Gastroesophageal sphincter (tissue), 4 donors: ENCODE measurements around the gene RNF213. TPM values are rescaled to one million over a fixed set of nuclear protein-coding genes. Genes with fewer than 3 reads are reported as not detected.

Experiments used
- ATAC-seq: fragments of 150-250 bp; one replicate; pipeline ENCODE4 v1.9.1; 2016; ENCODE audit warnings: mild to moderate bottlenecking, moderate library complexity
- H3K27ac ChIP-seq, 4 donors: fragments of 200-600 bp; sonication (generic) in 3 of 4; 1 replicate in 3 of 4; 2 replicates in 1 of 4; pipeline ENCODE4 v1.5.1; 2016 to 2019
- H3K27me3 ChIP-seq: fragments of 200-600 bp; sonication (generic); one replicate; pipeline ENCODE4 v1.5.1; 2019
- H3K36me3 ChIP-seq, 2 donors: fragments of 200-600 bp; sonication (generic); one replicate each; pipeline ENCODE4 v1.5.1; 2019; ENCODE audit warnings: control low read depth in 1 of 2
- H3K4me1 ChIP-seq, 3 donors: fragments of 200-600 bp; sonication (generic); 1 replicate in 2 of 3; 2 replicates in 1 of 3; pipeline ENCODE4 v1.5.1; 2016 to 2019; ENCODE audit warnings: control low read depth in 2 of 3
- H3K4me3 ChIP-seq, 2 donors: fragments of 200-600 bp; sonication (generic); one replicate each; pipeline ENCODE4 v1.5.1; 2019; ENCODE audit warnings: mild to moderate bottlenecking in 1 of 2, moderate library complexity in 1 of 2
- H3K9me3 ChIP-seq, 3 donors: fragments of 200-600 bp; sonication (generic); one replicate each; pipeline ENCODE4 v1.5.1; 2017 to 2019; ENCODE audit warnings: control low read depth in 2 of 3
- CTCF ChIP-seq, 4 experiments: fragments of 200-600 bp in 2 of 4; fragments of 450-650 bp in 2 of 4; sonication (generic) in 1 of 4; IDR thresholded peaks; one replicate each; pipeline ENCODE4 v1.5.1; 2017 to 2019; ENCODE audit warnings: antibody characterized with exemption in 4 of 4, mild to moderate bottlenecking in 2 of 4, moderate library complexity in 2 of 4
- EP300 ChIP-seq: sonication (generic); formaldehyde crosslinking; IDR thresholded peaks from one replicate; pipeline ENCODE4 v1.6.1; 2017; ENCODE audit warnings: antibody characterized with exemption, mild to moderate bottlenecking
- POLR2A ChIP-seq, 2 donors: fragments of 450-650 bp; IDR thresholded peaks; one replicate each; pipeline ENCODE4 v1.6.1; 2017; ENCODE audit warnings: antibody characterized with exemption in 2 of 2, mild to moderate bottlenecking in 2 of 2, moderate library complexity in 1 of 2
- POLR2AphosphoS5 ChIP-seq: sonication (generic); formaldehyde crosslinking; IDR thresholded peaks from one replicate; pipeline ENCODE4 v1.6.1; 2017; ENCODE audit warnings: antibody characterized with exemption
- WGBS, 2 donors: methylation state at CpG; one replicate each; pipeline ENCODE4 v1.1.5; 2018; ENCODE audit warnings: low coverage in 1 of 2; 5-methylcytosine and 5-hydroxymethylcytosine counted together
- total RNA-seq, 4 donors: library from RNA; depleted of rRNA; stranded (reverse); fragments of >200 nt; gene quantifications; one replicate each; pipeline ENCODE4 v1.1.0, GENCODE V29; 2016

The RNF213 gene
- total RNA-seq, 4 donors from 2014 or later = 59.2 to 87.6 (median 67.8) TPM

- no peaks in the 10 kb centered on the region for H3K27me3 ChIP-seq
- peaks cover 0 to 66% of the 10 kb centered on the region in 2 donors for H3K36me3 ChIP-seq
- peaks cover 0 to 37% (median 18%) of the 10 kb centered on the region in 3 donors for H3K4me1 ChIP-seq
- H3K27ac ChIP-seq = no peak overlapping the region
- ATAC-seq = no peak
- 95 to 96% methylated on average over 6 of the region's 6 CpGs for WGBS, 2 donors
- H3K4me3 ChIP-seq = no peak overlapping the region
- no peak for TF ChIP-seq POLR2AphosphoS5
- TF ChIP-seq EP300 = no peak
- TF ChIP-seq POLR2A (IDR thresholded peaks at IDR 0.05) = no peak
- TF ChIP-seq CTCF (IDR thresholded peaks at IDR 0.05) = no peak
- H3K9me3 ChIP-seq = no peaks in the 10 kb centered on the region
Measured at GRCh38 chr17:80267391-80267790, 6.7 kb downstream of the RNF213 start.

GRCh38 chr17:80268427-80268826 is 7.8 kb downstream of the RNF213 start:
- TF ChIP-seq POLR2AphosphoS5 = no peak
- no peak for TF ChIP-seq CTCF (IDR thresholded peaks at IDR 0.05)
- no peak for TF ChIP-seq EP300
- TF ChIP-seq POLR2A (IDR thresholded peaks at IDR 0.05) = no peak
- Histone ChIP-seq H3K36me3 (peaks cover 0 to 77% of the 10 kb centered on the region in 2 donors), H3K27me3 (no peaks in the 10 kb centered on the region), H3K9me3 (no peaks in the 10 kb centered on the region), H3K4me3 (no peak overlapping the region), H3K4me1 (peaks cover 0 to 27% (median 9%) of the 10 kb centered on the region in 3 donors), H3K27ac (no peak overlapping the region)
- 84% methylated on average over 3 to 4 of the region's 4 CpGs for WGBS, 2 donors
- no peak for ATAC-seq

GRCh38 chr17:80269405-80269807 is 8.8 kb downstream of the RNF213 start:
- TF ChIP-seq EP300 (no peak), POLR2AphosphoS5 (no peak), CTCF (IDR thresholded peaks at IDR 0.05) (no peak), POLR2A (IDR thresholded peaks at IDR 0.05) (no peak)
- Histone ChIP-seq H3K4me3 (no peak overlapping the region), H3K36me3 (peaks cover 0 to 77% of the 10 kb centered on the region in 2 donors), H3K27me3 (no peaks in the 10 kb centered on the region), H3K9me3 (no peaks in the 10 kb centered on the region), H3K4me1 (peaks cover 0 to 17% (median under 1%) of the 10 kb centered on the region in 3 donors), H3K27ac (no peak overlapping the region)
- 81 to 88% methylated on average over 2 of the region's 2 CpGs for WGBS, 2 donors
- no peak for ATAC-seq

GRCh38 chr17:80270104-80270503 is 9.5 kb downstream of the RNF213 start:
- no peaks in the 10 kb centered on the region for H3K9me3 ChIP-seq
- H3K4me3 ChIP-seq = no peak overlapping the region
- ATAC-seq = no peak
- 65 to 70% methylated on average over 2 to 6 of the region's 10 CpGs for WGBS, 2 donors
- H3K27ac ChIP-seq = no peak overlapping the region
- H3K27me3 ChIP-seq = no peaks in the 10 kb centered on the region
- H3K4me1 ChIP-seq = peaks cover 0 to 12% (median 0%) of the 10 kb centered on the region in 3 donors
- no peak for TF ChIP-seq POLR2AphosphoS5
- TF ChIP-seq EP300 = no peak
- TF ChIP-seq POLR2A (IDR thresholded peaks at IDR 0.05) = no peak
- TF ChIP-seq CTCF (IDR thresholded peaks at IDR 0.05) = no peak
- peaks cover 0 to 73% of the 10 kb centered on the region in 2 donors for H3K36me3 ChIP-seq

GRCh38 chr17:80270836-80271235 is 10.2 kb downstream of the RNF213 start:
- ATAC-seq = no peak
- WGBS, 2 donors = 50 to 93% methylated on average over 2 to 3 of the region's 4 CpGs
- H3K27ac ChIP-seq = no peak overlapping the region
- no peaks in the 10 kb centered on the region for H3K9me3 ChIP-seq
- no peak for TF ChIP-seq EP300
- TF ChIP-seq POLR2A (IDR thresholded peaks at IDR 0.05) = no peak
- H3K4me1 ChIP-seq = peaks cover 0 to 5% (median 0%) of the 10 kb centered on the region in 3 donors
- no peaks in the 10 kb centered on the region for H3K27me3 ChIP-seq
- H3K4me3 ChIP-seq = no peak overlapping the region
- H3K36me3 ChIP-seq = peaks cover 0 to 66% of the 10 kb centered on the region in 2 donors
